D721Med (cell line): ENCODE data around the gene KCTD11.
A peak's percentile ranks its signal among the peaks of the same experiment; 100 is the strongest.

ENCODE experiments used
- DNase-seq: peaks from one replicate; pipeline ENCODE4 v3.0.0; 2011; ENCODE audit warnings: low spot score; ENCODE audit not compliant: insufficient read length
- FAIRE-seq: peaks from 2 replicates; lab custom pipeline; 2011; peaks lifted over from hg19 to GRCh38; lab: Jason Lieb, UNC
- TF ChIP-seq, protein P1 (sequence below): IDR thresholded peaks from 2 replicates; pipeline ENCODE4 v1.5.1; 2012; ENCODE audit warnings: mild to moderate bottlenecking, control low read depth; ENCODE audit not compliant: insufficient read depth; ENCODE audit errors: missing control alignments

Gene KCTD11

DNA sequence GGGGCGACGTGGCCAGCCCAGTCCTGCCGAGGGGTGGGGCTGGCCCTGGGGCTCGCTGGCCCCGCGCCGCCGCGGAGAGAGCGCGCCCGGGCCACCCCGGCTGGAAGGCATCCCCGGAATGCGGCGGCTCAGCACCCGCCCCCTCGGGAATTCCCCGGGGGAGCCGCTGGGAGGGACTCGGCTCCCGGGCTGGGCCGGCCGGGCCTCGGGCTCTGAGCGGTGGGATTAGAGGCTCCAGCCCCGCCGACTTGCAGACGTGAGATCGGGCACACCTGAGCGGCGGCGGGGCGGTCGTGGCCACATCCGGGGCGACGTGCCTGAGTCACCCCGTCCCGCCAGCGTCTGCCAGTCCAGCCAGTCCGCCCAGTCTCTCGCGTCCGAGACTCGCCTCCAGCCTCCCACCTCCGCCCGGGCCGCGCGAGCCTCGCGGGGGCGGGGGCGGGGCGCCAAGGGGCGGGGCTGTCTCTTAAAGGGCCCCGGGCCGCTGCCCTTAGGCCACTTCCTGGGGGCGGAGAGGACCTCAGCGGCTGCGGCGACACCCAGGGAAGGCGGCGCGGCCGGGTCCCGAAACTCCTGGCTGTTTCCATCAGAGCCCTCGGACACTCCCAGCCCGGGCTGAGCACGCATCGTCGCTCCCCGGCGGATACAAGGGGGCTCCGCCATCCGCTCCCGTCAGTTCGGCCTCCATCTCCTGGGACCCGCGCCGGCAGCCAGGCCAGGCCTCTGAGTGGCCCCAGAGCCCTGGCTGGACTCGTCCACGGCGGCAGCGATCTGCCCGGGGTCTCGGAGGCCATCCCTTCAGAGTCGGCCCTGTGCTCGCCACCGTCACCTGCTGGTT, at the start of gene KCTD11:
Gene KCTD11 (plus strand): TSS at position 498 of the 838 bp plus-strand sequence.
- FAIRE-seq (no peak), DNase-seq (peak; percentile 97)
- TF ChIP-seq, protein P1, sequence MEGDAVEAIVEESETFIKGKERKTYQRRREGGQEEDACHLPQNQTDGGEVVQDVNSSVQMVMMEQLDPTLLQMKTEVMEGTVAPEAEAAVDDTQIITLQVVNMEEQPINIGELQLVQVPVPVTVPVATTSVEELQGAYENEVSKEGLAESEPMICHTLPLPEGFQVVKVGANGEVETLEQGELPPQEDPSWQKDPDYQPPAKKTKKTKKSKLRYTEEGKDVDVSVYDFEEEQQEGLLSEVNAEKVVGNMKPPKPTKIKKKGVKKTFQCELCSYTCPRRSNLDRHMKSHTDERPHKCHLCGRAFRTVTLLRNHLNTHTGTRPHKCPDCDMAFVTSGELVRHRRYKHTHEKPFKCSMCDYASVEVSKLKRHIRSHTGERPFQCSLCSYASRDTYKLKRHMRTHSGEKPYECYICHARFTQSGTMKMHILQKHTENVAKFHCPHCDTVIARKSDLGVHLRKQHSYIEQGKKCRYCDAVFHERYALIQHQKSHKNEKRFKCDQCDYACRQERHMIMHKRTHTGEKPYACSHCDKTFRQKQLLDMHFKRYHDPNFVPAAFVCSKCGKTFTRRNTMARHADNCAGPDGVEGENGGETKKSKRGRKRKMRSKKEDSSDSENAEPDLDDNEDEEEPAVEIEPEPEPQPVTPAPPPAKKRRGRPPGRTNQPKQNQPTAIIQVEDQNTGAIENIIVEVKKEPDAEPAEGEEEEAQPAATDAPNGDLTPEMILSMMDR = peak; percentile 29

DNA sequence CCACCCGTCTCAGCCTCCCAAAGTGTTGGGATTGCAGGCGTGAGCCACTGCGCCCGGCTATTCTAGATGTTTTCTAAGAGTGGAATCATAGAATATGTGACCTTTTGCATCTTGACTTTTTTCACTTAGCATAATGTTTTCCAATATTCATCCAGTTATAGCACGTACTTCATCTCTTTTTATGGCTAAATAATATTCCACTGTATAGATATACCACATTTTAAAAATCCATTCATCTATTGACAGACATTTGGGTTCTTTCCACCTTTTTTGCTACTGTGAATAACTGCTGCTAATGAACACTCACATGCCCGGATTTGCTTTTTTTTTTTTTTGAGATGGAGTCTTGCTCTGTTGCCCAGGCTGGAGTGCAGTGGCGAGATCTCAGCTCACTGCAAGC, 47.8 kb upstream of the KCTD11 start:
- DNase-seq (no peak), FAIRE-seq (no peak)
- TF ChIP-seq, protein P1 = no peak

DNA sequence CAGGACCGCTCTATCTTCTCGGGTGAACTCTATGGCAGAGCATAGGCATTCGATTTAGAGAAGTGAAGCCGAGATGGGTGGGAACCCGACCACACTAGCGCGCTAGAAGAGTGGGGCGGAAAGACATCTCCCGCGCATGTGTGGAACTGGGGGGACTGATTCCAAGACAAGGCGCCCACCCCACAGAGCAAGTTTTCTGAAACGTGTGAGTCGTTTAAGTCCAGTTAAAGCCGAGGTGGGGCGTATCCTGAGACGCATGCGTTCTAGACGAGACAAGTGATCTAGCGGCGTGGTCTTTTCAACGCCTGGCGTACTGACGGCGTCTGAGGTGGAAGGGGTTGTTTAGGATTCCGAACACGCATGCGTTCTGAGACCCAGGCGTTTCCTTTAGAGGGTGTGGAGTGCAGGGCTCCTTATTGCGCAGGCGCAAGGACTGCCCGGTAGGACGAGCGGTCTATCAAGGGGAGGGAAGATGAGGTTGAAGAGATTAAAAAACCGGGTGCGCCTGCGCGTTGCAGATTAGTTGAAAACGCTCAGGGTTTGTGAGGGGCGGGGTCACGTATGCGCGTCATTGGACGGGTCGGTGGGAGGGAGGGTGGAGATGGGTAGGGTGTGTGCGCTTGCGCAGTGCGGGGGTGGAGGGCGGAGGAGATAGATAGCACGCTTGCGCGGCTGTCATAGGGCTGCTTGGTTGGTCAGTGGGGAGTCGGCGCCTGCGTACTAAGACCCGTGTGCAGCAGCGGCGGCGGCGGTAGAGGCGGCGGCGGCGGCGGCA, 44.9 kb upstream of the KCTD11 start, which contains the start of gene EIF5A:
Gene EIF5A (plus strand): TSS at position 718 of the 775 bp plus-strand sequence. CDS start 2,008 bp downstream, outside the sequence.
- DNase-seq = peak; percentile 92
- TF ChIP-seq, protein P1 = no peak
- peak; percentile 84 for FAIRE-seq

DNA sequence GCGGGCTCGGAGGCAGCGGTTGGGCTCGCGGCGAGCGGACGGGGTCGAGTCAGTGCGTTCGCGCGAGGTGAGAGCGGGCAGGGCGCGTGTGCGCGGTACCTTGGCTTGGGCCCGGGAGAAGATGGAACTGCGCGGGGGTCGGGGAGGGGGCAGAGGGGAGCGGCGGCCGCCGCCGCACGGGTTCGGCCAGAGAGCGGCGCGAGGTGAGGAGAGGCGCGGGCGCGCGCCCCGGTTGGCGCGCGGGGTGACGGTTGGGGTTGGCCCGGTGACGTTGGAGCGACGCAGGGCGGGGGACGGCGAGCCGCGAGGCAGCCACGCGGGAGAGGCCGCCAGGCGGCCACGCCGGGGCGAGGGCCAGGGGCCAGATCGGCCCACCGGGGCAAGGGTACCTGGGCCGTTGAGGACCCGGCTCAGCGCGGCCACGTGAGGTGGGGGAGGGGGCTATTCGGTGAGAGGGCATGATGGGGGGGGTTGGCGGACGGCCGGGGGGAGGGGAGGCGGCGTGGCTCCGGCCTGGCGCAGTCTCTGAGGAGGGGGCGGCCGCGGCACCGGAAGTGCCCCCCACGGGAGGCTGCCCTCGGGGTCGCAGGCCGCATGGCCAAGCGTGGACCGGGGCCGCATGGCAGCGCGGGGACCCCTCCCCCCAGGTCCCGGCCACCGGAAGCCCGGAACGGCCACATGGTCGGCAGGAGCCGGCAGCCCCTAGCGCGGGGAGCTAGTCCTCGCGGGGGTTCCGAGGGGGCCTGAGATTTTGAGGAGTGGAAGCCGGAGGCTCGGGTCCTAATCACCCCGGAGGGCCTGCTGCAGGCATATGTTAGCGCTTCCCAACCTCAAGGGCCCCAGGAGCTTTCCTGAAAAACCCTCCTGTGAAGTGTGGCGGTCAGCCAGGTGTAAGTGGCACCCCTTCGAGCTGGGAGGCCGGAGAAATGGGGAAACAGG, 44.0 kb upstream of the KCTD11 start:
- FAIRE-seq (no peak), DNase-seq (no peak)
- TF ChIP-seq, protein P1 = no peak

DNA sequence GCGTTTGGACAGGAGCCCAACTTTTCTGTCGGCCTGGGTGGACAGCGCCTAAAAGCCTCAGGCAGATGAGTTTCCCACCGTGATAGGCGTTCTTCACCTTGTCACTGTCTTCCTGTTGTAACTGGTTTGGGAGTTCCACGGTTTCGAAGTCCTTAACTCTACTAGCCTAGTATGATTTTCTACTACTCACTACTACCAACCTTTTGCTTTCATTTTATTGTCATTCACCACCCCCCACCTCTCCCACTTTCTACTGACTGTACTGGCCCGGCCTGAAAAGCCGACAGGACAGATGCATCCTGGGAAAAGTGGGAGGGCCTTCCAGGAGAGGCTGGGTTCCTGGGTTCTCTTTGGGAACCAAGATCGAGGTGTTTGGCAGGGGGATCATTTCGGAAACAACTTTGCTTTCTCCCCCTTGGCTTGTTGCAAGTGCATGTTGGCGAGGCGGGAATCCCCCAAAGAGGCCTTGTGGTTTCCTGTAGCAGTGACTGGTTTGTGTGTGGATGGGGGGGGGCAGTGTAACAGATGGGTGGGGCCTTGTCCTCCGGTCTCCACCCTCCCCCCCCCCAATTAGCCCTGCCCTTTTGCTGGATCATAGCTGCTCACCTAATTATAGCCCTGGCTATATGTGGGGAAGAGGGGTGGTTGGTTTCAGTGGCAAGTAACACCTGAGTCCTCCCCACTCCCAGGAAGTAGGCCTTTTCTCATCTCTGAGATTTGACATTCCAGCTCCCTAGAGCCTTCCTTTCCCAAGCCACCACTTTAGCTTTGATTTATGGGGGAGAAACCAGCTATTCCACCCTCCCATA, 43.1 kb upstream of the KCTD11 start:
- no peak for DNase-seq
- TF ChIP-seq, protein P1 = no peak
- FAIRE-seq = no peak

DNA sequence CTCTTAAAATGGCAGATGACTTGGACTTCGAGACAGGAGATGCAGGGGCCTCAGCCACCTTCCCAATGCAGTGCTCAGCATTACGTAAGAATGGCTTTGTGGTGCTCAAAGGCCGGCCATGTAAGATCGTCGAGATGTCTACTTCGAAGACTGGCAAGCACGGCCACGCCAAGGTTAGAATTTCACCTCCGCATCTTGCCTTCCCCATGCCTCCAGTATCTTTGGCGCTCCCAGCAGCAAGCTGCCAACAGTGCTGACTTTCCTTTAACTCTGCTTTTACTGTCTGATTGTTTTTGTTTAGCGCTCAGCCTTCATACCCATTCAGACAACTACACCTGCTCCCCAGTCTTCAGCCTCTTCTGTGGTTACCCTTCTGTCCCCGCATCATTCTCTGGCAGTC, 42.3 kb upstream of the KCTD11 start:
- no peak for DNase-seq
- TF ChIP-seq, protein P1 = no peak
- FAIRE-seq = no peak
